ENCODE results near the gene TGFBR3L.

The TGFBR3L gene

DNA sequence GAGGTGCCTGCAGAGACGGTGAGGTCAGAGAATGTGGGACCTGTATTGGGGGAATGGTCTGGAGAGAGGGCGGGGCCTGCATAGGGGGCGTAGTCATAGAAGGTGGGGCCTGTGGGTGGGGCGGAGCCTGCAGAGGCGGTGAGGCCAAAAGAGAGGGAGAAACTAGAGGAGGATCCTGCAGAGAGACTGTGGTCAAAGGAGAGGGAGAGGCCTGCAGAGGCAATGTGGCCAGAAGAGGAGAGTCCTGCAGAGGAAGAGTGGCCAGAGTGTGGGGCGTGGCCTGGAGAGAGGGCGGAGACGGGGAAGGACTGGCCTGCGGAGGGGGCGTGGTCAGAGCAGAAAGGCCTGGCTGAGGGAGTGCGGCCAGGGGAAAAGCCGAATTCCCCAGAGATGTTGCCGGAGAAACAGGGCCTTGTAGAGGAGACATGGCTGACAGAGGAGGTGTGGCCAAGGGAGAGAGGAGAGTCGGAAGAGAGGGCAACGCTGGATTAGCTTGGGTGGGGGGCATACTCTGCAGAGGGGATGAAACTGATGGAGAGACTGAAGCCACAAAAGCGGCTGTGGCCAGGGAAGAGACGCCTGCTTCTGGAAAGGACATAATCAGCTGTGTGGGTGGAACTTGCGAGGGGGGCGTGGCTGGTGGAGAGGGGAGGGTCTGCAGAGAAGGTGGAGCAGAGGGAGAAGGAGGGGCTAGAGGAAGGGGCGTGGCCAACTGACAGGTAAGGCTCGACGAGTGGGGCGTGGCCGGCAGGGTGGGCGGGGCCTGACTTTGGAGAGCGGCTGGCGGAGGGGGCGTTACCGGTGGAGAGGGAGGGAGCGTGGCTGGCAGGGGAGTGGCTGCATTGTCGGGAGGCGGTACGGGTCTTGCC, 43.0 kb upstream of the TGFBR3L start:
- Histone ChIP-seq H3K4me3 (ENCODE audit: low read depth, low read length) (peak overlapping the region; percentile 57), H3K27me3 (ENCODE audit: control insufficient read depth, insufficient read depth, low read length) (peaks cover 48% of the 10 kb centered on the region), H3K4me1 (ENCODE audit: control insufficient read depth, insufficient read depth, low read length) (peaks cover 10% of the 10 kb centered on the region), H3K36me3 (ENCODE audit: control insufficient read depth, insufficient read depth, low read length) (no peaks in the 10 kb centered on the region), H3K9ac (ENCODE audit: low read length) (no peak overlapping the region), H3K27ac (ENCODE audit: low read depth, low read length) (no peak overlapping the region), H3K9me3 (ENCODE audit: control insufficient read depth, insufficient read depth, low read depth, low read length) (no peaks in the 10 kb centered on the region)

DNA sequence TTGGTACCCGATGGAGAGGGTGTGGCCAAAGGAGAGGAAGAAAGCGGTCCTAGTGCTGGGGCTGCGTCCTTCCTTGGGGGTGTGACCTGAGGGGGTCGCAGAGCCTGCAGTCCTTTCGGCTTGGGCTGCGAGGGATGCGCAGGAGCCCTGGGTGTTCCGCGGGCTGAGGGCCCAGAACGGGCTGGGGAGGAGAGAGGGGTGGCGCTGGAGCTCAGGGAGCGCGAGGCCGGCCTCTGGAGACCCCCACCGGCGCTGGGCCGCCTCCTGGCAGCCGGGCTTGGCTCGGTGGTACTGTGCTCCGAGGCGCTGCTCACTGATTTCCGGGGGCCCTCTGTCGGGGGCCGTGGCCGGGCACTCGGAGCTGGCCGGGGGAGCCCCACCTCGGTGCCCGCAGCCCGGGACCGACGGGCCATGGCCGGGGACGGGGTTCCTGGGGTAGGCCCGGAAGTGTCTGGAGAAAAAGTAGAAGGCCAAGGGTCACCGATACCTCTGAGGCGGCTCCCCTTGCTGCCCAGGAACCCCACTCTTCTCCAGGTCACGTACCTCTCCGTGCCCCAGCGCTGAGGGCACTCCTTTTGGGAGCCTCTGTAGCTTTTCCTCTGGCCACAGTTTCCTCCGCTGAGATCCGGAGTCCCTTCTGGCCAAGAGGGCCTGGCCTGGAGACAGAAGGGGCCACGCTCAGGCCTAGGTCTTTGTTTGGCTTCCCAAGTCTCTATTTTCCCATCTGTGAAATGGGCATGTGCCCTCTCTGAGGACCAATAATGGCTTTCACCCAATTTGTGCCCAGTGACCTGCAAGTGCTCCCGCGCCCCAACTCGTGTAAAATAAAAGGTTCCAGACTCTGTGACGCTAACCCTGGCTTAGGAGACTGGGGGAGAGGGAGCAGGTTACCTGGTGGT, 42.1 kb upstream of the TGFBR3L start:
- Histone ChIP-seq H3K4me1 (ENCODE audit: control insufficient read depth, insufficient read depth, low read length) (peaks cover 10% of the 10 kb centered on the region), H3K27ac (ENCODE audit: low read depth, low read length) (no peak overlapping the region), H3K4me3 (ENCODE audit: low read depth, low read length) (peak overlapping the region; percentile 66)

DNA sequence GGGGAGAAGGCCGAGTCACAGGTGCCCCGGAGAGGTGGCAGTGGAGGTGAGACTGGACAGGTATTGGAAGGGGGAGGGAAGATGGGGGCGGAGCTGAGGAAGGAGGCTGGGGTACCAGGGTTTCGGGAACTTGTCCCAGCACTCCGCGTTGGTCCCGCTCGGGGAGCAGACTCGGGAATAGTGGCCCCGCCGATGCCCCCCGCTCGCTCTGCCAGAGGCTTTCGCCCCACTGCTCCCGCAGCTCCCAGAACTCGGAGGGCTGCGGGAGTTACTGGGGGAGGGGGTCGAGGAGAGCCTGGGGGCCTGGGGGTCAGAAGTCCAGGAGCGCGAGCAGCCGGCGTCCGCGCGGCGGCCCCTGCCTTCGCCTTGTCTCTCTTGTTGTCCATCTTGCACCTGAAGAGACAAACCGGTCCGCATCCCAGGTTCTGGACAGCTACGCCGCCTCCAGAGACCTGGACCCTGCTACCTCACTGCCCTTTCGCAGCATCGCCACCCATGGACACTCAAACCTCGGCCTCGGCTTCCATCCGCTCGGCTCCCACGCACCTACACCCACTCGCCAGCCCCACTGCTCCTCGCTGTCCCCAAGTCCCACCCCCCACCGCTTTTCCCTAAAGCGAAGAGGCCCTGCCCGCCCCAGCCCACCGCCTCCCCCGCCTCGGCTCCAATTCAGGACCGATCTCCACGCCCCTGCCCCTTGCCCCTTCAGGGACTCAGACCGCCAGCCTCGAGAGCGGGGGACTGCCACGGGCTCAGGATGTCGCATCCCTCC, 41.1 kb upstream of the TGFBR3L start:
- Histone ChIP-seq H3K27ac (ENCODE audit: low read depth, low read length) (no peak overlapping the region), H3K9ac (ENCODE audit: low read length) (no peak overlapping the region), H3K4me3 (ENCODE audit: low read depth, low read length) (peak overlapping the region; percentile 66), H3K4me1 (ENCODE audit: control insufficient read depth, insufficient read depth, low read length) (peaks cover 10% of the 10 kb centered on the region), H3K27me3 (ENCODE audit: control insufficient read depth, insufficient read depth, low read length) (peaks cover 36% of the 10 kb centered on the region), H3K9me3 (ENCODE audit: control insufficient read depth, insufficient read depth, low read depth, low read length) (no peaks in the 10 kb centered on the region), H3K36me3 (ENCODE audit: control insufficient read depth, insufficient read depth, low read length) (no peaks in the 10 kb centered on the region)

More for the DNA sequence above, 42.1 kb upstream of the TGFBR3L start:
- Histone ChIP-seq H3K27me3 (ENCODE audit: control insufficient read depth, insufficient read depth, low read length) (peaks cover 41% of the 10 kb centered on the region), H3K9ac (ENCODE audit: low read length) (no peak overlapping the region), H3K36me3 (ENCODE audit: control insufficient read depth, insufficient read depth, low read length) (no peaks in the 10 kb centered on the region), H3K9me3 (ENCODE audit: control insufficient read depth, insufficient read depth, low read depth, low read length) (no peaks in the 10 kb centered on the region)

DNA sequence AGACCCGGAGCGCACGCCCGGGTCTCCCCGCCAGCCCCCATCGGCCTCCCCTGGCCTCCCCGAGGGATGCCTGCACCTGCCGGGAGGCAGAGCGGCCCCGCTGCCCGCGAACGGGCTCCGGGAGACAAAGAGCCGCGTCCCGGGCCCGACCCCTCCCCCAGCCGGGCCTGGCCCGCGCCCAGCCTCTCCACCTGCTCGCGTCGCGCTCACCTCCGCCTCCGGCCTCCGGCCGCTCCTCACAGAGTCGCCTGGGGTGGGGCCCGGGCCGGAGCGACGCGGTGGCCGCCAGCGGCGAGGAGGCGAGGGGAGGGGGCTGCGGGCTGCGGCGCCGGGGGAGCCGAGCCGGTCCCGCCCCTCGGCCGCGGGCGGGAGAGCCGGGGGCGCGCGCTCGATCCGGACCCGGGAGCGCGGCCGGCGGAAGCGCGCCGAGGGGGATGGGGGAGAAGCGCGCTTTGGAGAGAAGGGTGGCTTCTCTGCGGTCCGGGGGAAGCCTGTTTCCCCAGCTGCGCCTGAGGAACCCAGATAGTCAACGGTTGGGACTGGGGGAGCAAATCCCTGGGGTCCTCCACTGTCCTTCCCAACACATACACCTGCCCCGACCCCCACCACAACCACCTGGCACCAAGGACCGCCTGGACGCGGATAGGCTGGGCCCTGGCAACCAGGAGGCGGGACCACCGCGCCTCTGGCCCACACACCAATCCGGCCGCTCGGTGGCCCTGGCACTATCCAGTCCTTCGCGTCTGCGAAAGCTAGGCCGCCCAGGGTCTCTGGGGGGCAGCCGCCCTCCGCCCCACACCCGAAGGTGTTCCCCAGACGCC, 40.3 kb upstream of the TGFBR3L start, which contains the start of gene PRR36:
TSS of gene PRR36 (minus strand) at position 315 of the 821 bp plus-strand sequence. CDS start 701 bp downstream, outside the sequence.
- H3K9ac ChIP-seq (ENCODE audit: low read length): no peak within 1 kb of the TSS
- peak within 1 kb of the TSS; percentile 66 for H3K4me3 ChIP-seq (ENCODE audit: low read depth, low read length)
- no peaks in the 10 kb centered on the region for H3K36me3 ChIP-seq (ENCODE audit: control insufficient read depth, insufficient read depth, low read length)
- H3K27ac ChIP-seq (ENCODE audit: low read depth, low read length): no peak within 1 kb of the TSS
- peaks cover 36% of the 10 kb centered on the region for H3K27me3 ChIP-seq (ENCODE audit: control insufficient read depth, insufficient read depth, low read length)
- H3K4me1 ChIP-seq (ENCODE audit: control insufficient read depth, insufficient read depth, low read length): peaks cover 10% of the 10 kb centered on the region
- no peaks in the 10 kb centered on the region for H3K9me3 ChIP-seq (ENCODE audit: control insufficient read depth, insufficient read depth, low read depth, low read length)

DNA sequence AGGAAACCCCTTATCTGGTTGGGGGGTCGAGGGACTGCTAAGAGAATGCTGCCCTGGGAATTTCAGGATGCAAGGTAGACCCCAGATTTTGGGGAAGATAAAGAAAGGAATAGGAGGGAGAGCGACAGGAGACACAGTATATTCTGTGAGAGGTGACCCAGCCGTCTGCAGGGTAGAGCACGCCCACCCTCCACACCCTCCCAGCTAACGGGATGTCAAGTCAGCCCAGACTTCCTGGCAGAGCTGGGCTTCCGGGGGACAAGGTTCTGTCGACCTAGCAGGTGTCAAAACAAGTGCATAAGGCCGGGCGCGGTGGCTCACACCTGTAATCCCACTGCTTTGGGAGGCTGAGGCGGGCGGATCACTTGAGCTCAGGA, 39.7 kb upstream of the TGFBR3L start:
- H3K36me3 ChIP-seq (ENCODE audit: control insufficient read depth, insufficient read depth, low read length): no peaks in the 10 kb centered on the region
- peaks cover 36% of the 10 kb centered on the region for H3K27me3 ChIP-seq (ENCODE audit: control insufficient read depth, insufficient read depth, low read length)
- no peak overlapping the region for H3K27ac ChIP-seq (ENCODE audit: low read depth, low read length)
- peaks cover 10% of the 10 kb centered on the region for H3K4me1 ChIP-seq (ENCODE audit: control insufficient read depth, insufficient read depth, low read length)
- H3K9ac ChIP-seq (ENCODE audit: low read length): no peak overlapping the region
- H3K4me3 ChIP-seq (ENCODE audit: low read depth, low read length): peak overlapping the region; percentile 66
- no peaks in the 10 kb centered on the region for H3K9me3 ChIP-seq (ENCODE audit: control insufficient read depth, insufficient read depth, low read depth, low read length)

DNA sequence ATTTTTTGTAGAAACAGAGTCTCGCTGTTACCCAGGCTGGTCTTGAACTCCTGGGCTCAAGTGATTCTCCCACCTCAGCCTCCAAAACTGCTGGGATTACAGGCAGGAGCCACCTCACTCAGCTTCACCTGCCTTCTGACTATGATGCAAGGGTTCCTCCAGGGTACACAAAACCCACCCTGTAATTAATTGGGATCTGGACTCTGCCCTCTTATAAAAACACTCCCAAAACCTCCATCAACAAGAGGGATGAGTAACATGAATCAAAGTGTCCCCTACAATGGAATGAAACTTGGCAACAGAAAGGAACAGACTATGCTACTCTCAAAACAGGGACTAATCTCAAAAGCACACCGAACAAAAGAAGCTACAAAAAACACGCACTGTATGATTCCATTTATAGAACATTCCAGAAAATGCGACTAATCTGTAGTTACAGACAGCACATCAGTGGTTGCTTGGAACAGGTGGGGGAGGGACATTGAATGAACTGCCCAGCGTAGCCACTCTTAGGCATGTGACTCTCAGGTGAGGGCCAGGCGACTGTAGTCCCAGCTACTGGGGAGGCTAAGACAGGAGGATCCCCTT, 37.3 kb upstream of the TGFBR3L start:
- Histone ChIP-seq H3K4me3 (ENCODE audit: low read depth, low read length) (no peak overlapping the region), H3K9me3 (ENCODE audit: control insufficient read depth, insufficient read depth, low read depth, low read length) (no peaks in the 10 kb centered on the region; the same call in 1 of the 2 replicates), H3K9ac (ENCODE audit: low read length) (no peak overlapping the region), H3K36me3 (ENCODE audit: control insufficient read depth, insufficient read depth, low read length) (no peaks in the 10 kb centered on the region), H3K27ac (ENCODE audit: low read depth, low read length) (no peak overlapping the region), H3K4me1 (ENCODE audit: control insufficient read depth, insufficient read depth, low read length) (no peaks in the 10 kb centered on the region; the same call in 1 of the 2 replicates), H3K27me3 (ENCODE audit: control insufficient read depth, insufficient read depth, low read length) (peaks cover 36% of the 10 kb centered on the region)

DNA sequence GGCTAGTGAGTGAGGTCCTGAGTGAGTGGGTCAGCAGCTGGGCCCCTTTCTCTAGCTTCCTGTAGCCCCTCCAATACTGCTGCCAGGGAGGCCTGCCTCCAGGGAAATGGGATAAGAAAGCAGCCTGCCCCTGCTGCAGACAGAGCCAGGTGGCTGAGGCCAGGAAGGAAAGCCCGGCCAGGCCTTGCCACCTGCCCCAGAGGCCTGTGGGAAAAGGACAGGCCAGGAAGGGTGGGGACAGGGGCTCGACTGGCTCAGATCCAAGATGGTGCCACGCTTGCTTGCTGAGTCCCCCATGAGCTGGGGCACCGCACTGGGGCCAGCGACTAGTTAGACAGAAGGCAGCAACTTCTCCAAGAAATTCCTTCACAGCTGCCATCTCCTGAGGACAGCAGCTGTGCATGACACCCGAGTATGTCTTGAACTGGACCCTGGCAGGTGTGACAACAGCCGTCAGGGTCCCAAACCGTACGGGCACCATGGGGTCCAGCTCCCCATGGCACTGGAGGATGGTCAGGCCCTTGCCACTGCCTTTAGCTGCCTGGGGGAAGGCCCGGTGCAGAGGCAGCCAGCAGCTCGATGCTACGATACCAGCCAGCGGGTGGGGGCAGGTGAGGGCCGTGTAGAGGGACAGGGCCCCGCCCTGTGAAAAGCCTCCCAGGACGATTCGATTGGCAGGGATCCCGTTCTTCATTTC, 35.4 kb upstream of the TGFBR3L start:
- H3K9me3 ChIP-seq (ENCODE audit: control insufficient read depth, insufficient read depth, low read depth, low read length): no peaks in the 10 kb centered on the region; the same call in 1 of the 2 replicates
- no peak overlapping the region for H3K4me3 ChIP-seq (ENCODE audit: low read depth, low read length)
- no peaks in the 10 kb centered on the region for H3K4me1 ChIP-seq (ENCODE audit: control insufficient read depth, insufficient read depth, low read length)
- no peak overlapping the region for H3K9ac ChIP-seq (ENCODE audit: low read length)
- H3K36me3 ChIP-seq (ENCODE audit: control insufficient read depth, insufficient read depth, low read length): no peaks in the 10 kb centered on the region
- H3K27ac ChIP-seq (ENCODE audit: low read depth, low read length): no peak overlapping the region
- peaks cover 19% of the 10 kb centered on the region; the same call in 1 of the 2 replicates for H3K27me3 ChIP-seq (ENCODE audit: control insufficient read depth, insufficient read depth, low read length)

DNA sequence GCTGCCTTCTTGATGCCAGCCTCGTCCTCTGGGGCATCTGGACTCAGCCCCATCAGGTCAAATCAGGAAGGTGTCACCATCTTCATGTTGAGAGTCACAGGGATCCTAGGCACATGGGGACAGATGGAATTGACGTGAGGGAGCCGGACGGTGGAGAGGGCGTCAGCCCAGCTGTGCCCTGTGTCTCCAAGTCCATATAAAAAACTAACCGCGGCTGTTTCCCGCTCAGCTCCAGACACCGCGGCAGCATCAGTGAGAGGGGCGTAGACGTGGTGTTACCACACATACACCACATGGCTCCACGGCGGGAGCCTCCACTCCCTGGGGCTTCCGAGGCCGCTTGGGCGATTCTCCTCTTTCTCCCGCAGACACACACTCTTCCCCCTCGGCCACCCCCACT, 34.8 kb upstream of the TGFBR3L start:
- H3K9me3 ChIP-seq (ENCODE audit: control insufficient read depth, insufficient read depth, low read depth, low read length): no peaks in the 10 kb centered on the region; the same call in 1 of the 2 replicates
- H3K27me3 ChIP-seq (ENCODE audit: control insufficient read depth, insufficient read depth, low read length): peaks cover 14% of the 10 kb centered on the region; the same call in 1 of the 2 replicates
- no peak overlapping the region for H3K9ac ChIP-seq (ENCODE audit: low read length)
- no peaks in the 10 kb centered on the region for H3K4me1 ChIP-seq (ENCODE audit: control insufficient read depth, insufficient read depth, low read length)
- no peaks in the 10 kb centered on the region for H3K36me3 ChIP-seq (ENCODE audit: control insufficient read depth, insufficient read depth, low read length)
- no peak overlapping the region for H3K27ac ChIP-seq (ENCODE audit: low read depth, low read length)
- no peak overlapping the region for H3K4me3 ChIP-seq (ENCODE audit: low read depth, low read length)

DNA sequence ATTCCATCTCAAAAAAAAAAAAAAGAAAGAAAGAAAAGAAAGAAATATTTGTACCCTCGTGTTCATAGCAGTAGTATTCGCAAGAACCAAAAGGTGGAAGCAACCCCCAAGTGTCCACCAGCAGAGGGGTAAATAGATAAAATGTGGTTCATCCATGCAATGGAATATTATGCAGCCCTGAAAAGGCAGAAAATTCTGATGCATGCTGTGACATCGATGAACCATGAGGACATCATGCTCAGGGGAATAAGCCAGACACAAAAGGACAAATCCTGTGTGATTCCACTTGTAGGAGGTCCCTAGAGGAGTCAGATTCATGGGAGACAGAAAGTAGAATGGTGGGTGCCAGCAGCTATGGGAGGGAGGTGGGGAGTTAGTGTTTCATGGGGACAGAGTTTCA, 32.7 kb upstream of the TGFBR3L start:
- H3K36me3 ChIP-seq (ENCODE audit: control insufficient read depth, insufficient read depth, low read length): no peaks in the 10 kb centered on the region
- H3K27me3 ChIP-seq (ENCODE audit: control insufficient read depth, insufficient read depth, low read length): peaks cover 2% of the 10 kb centered on the region; the same call in 1 of the 2 replicates
- H3K9ac ChIP-seq (ENCODE audit: low read length): no peak overlapping the region
- no peaks in the 10 kb centered on the region; the same call in 1 of the 2 replicates for H3K9me3 ChIP-seq (ENCODE audit: control insufficient read depth, insufficient read depth, low read depth, low read length)
- H3K4me3 ChIP-seq (ENCODE audit: low read depth, low read length): no peak overlapping the region
- H3K4me1 ChIP-seq (ENCODE audit: control insufficient read depth, insufficient read depth, low read length): no peaks in the 10 kb centered on the region
- no peak overlapping the region for H3K27ac ChIP-seq (ENCODE audit: low read depth, low read length)
